ENCODE data around the gene RNF180. TPM values are rescaled to one million over a fixed set of nuclear protein-coding genes. Genes with fewer than 3 reads are reported as not detected.

RNF180 gene
- polyA plus RNA-seq, 2 of the 4 experiments (the other 2 are of a cell fraction) = 0.14 to 0.50 TPM

DNA sequence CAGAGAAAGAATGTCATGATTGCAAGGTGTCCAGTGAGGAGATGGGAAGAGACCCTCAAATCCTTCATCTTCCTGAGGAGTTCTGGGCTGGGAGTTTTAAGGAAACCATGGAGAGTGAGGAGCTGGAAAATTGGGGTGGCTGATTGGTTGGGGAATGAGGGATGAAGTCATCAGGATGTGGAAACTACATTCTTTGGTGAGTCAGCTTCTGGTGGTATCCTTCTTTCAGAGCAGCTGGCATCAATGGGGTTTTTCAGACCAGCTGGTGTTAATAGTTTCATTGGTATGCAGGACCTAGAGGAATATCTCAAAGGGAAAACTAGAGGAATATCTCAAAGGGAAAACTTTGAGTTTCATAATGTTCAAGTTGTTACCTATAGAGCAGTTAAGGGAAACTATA, 45.2 kb downstream of the RNF180 start (continued):
- TF ChIP-seq, protein P1, sequence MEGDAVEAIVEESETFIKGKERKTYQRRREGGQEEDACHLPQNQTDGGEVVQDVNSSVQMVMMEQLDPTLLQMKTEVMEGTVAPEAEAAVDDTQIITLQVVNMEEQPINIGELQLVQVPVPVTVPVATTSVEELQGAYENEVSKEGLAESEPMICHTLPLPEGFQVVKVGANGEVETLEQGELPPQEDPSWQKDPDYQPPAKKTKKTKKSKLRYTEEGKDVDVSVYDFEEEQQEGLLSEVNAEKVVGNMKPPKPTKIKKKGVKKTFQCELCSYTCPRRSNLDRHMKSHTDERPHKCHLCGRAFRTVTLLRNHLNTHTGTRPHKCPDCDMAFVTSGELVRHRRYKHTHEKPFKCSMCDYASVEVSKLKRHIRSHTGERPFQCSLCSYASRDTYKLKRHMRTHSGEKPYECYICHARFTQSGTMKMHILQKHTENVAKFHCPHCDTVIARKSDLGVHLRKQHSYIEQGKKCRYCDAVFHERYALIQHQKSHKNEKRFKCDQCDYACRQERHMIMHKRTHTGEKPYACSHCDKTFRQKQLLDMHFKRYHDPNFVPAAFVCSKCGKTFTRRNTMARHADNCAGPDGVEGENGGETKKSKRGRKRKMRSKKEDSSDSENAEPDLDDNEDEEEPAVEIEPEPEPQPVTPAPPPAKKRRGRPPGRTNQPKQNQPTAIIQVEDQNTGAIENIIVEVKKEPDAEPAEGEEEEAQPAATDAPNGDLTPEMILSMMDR (IDR thresholded peaks at IDR 0.05) = no peak
- TF ChIP-seq POLR2AphosphoS2 (conservative IDR thresholded peaks at IDR 0.05; ENCODE audit: low read length) (no peak), CBX8 (IDR thresholded peaks at IDR 0.05) (no peak), HOXB13 (CRISPR knock-in tag; IDR thresholded peaks at IDR 0.05; ENCODE audit: low read depth) (no peak), CBX2 (IDR thresholded peaks at IDR 0.05; ENCODE audit: borderline replicate concordance, low read depth) (no peak)
- TF ChIP-seq, protein P2, sequence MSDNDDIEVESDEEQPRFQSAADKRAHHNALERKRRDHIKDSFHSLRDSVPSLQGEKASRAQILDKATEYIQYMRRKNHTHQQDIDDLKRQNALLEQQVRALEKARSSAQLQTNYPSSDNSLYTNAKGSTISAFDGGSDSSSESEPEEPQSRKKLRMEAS (IDR thresholded peaks at IDR 0.05) = no peak

- no peaks in the 10 kb centered on the region for H3K9me3 ChIP-seq
- no peak for FAIRE-seq
- ChIA-PET POLR2A (no interaction called here), CTCF (interaction anchor here (1.1 to 1.9 kb wide), 3 partner anchors 10 to 65 kb away, joined by 3 to 11 read pairs (median 4); no protein-coding TSS in a partner anchor)
- TF ChIP-seq RNF2 (IDR thresholded peaks at IDR 0.05; ENCODE audit: borderline replicate concordance, low read depth) (no peak), GATA3 (IDR thresholded peaks at IDR 0.05; ENCODE audit: borderline replicate concordance) (no peak)
- no peak for DNase-seq (ENCODE audit: low read depth in 1 of 2, low spot score in 1 of 2)
- H3K27ac ChIP-seq = no peak overlapping the region
- no peak overlapping the region for H3K4me2 ChIP-seq
- 63% methylated on average over 2 of the region's 2 CpGs for WGBS (ENCODE audit: missing lambda C conversion rate)
- no peaks in the 10 kb centered on the region for H3K4me1 ChIP-seq
- no peak for ATAC-seq
- no peak overlapping the region for H3K4me3 ChIP-seq
Measured at GRCh38 chr5:64213011-64213410, 47.4 kb downstream of the RNF180 start.

GRCh38 chr5:64213531-64213930, 47.9 kb downstream of the RNF180 start:
- ATAC-seq (no peak), DNase-seq (ENCODE audit: low read depth in 1 of 2, low spot score in 1 of 2) (no peak), FAIRE-seq (no peak)
- no peak overlapping the region for H3K27ac ChIP-seq
- H3K4me1 ChIP-seq = no peaks in the 10 kb centered on the region
- TF ChIP-seq, protein P3, sequence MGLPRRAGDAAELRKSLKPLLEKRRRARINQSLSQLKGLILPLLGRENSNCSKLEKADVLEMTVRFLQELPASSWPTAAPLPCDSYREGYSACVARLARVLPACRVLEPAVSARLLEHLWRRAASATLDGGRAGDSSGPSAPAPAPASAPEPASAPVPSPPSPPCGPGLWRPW (IDR thresholded peaks at IDR 0.05) = no peak
- TF ChIP-seq HDAC2 (IDR thresholded peaks at IDR 0.05) (no peak), EP300 (IDR thresholded peaks at IDR 0.05) (no peak), HEYL (CRISPR knock-in tag; IDR thresholded peaks at IDR 0.05) (no peak), ZFP36 (IDR thresholded peaks at IDR 0.05; ENCODE audit: borderline replicate concordance, partially characterized antibody) (no peak), KDM5A (IDR thresholded peaks at IDR 0.05) (no peak), ZC3H11A (IDR thresholded peaks at IDR 0.05) (no peak), SMC3 (IDR thresholded peaks at IDR 0.05) (no peak), RARB (CRISPR knock-in tag; IDR thresholded peaks at IDR 0.05) (no peak), EHF (CRISPR knock-in tag; IDR thresholded peaks at IDR 0.05) (no peak), EHMT2 (IDR thresholded peaks at IDR 0.05; ENCODE audit: low read depth) (no peak)
- TF ChIP-seq, protein P4, sequence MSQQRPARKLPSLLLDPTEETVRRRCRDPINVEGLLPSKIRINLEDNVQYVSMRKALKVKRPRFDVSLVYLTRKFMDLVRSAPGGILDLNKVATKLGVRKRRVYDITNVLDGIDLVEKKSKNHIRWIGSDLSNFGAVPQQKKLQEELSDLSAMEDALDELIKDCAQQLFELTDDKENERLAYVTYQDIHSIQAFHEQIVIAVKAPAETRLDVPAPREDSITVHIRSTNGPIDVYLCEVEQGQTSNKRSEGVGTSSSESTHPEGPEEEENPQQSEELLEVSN (IDR thresholded peaks at IDR 0.05; ENCODE audit: borderline replicate concordance, low read depth) = no peak
- TF ChIP-seq, protein P5, sequence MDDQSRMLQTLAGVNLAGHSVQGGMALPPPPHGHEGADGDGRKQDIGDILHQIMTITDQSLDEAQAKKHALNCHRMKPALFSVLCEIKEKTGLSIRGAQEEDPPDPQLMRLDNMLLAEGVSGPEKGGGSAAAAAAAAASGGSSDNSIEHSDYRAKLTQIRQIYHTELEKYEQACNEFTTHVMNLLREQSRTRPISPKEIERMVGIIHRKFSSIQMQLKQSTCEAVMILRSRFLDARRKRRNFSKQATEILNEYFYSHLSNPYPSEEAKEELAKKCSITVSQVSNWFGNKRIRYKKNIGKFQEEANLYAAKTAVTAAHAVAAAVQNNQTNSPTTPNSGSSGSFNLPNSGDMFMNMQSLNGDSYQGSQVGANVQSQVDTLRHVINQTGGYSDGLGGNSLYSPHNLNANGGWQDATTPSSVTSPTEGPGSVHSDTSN (IDR thresholded peaks at IDR 0.05) = no peak
- H3K9me3 ChIP-seq = no peaks in the 10 kb centered on the region
- 30% methylated on average over 5 of the region's 5 CpGs for WGBS (ENCODE audit: missing lambda C conversion rate)
- no peak overlapping the region for H3K4me3 ChIP-seq
- ChIA-PET CTCF (interaction anchor here (0.8 to 1.9 kb wide), 5 partner anchors 9 to 250 kb away, joined by 3 to 11 read pairs (median 4); no protein-coding TSS in a partner anchor), POLR2A (no interaction called here)
- no peak overlapping the region for H3K4me2 ChIP-seq

Data from A549 (cell line).